Activated CD4-positive, alpha-beta T cell treated with anti-CD3 and anti-CD28 coated beads, Interleukin-2, amount 50 U/mL, for 24 hours (primary cell): ENCODE measurements around the gene PITPNC1.
"Not testable (repeated sequence)": the region's sequence is repeated elsewhere in the genome, so short reads cannot be mapped to it uniquely, and the experiment has no call there.

Source experiments
- DNase-seq, 2 donors: peaks; one replicate each; pipeline ENCODE4 v3.0.0-alpha.2; 2020; ENCODE audit warnings: low read depth in 1 of 2, low spot score in 1 of 2

The PITPNC1 gene

DNA sequence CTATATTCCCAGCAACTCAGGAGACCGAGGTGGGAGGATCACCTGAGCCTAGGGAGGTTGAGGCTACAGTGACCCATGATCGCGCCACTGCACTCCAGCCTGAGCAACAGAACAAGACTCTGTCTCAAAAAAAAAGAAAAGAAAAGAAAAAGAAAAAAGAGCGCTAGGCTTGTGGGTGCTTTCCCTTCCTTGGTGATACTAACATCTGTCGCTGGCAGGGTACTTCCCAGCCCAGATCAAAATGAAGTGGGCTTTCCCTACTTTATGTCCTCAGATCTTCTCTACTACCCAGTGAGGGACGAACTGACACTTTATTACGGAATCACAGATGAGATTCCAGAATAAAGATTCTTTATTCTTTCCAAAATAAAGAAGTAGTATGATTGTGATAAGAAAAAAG lies 236.9 kb downstream of the PITPNC1 start:
- no peak for DNase-seq

DNA sequence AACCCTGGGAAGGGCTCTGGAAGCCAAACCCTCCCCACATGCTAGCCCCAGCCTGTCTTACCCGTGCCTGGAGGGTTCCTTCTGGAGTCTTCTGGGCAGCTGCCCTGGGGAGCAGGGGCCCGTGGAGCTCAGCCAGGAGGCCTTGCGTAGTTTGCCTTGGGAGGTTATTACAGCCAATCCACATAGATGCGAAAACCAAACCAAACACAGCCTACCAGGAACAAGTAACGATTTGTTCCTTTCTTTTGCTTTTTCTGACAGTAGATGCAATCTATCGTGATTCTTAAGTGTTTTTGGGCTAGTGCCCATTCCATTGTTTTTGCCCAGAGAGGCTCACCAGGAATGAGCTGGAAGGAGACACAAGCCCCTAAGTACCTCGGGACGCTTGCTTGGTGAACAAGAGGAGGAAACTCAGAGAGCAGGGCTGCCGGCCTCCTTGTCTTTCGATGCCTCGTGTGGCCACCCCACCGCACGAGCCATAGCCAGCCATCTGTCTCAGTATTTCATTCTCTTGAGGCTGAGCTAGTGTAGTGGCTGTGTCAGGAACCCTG lies 238.0 kb downstream of the PITPNC1 start:
- DNase-seq: no peak

DNA sequence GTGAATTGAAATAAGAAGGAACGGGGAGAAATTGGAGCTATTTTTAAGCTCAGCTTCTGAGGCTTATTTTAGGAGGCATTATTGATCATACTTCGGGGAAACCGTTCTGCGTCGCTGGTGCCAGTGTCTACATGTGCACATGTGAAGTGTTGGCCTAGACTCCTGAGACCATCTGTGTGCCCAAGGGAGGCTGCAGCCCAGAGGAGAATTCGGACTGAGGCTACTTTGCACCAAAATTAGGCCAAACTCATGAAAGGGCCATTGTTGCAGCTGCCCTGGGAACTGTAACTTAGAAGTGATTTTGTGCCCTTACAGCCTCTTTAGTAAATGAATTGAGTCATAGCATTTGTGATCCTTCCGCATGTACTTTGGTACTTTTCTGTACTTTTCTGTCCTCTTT lies 238.7 kb downstream of the PITPNC1 start:
- DNase-seq: no peak

DNA sequence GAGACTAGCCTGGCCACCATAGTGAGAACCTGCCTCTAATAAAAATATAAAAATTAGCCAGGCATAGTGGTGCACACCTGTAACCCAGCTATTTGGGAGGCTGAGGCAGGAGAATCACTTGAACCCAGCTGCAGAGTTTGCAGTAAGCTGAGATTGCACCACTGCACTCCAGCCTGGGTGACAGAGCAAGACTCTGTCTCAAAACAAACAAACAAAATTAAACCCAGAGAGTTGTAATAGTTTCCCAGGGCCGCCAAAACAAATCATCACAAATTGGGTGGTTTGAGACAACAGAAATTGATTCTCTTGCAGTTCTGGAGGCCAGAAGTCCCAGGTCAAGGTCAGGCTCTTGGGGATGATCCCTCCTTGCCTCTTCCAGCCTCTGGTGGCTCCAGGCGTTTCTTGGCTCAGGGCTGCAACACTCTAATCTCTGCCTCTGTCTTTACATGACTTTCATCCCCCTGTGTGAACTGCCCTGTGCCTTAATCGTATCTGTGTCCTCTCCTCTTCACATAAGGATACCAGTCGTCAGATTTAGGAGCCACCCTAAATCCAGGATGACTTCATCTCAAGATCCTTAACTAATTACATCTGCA lies 240.3 kb downstream of the PITPNC1 start:
- no peak for DNase-seq

DNA sequence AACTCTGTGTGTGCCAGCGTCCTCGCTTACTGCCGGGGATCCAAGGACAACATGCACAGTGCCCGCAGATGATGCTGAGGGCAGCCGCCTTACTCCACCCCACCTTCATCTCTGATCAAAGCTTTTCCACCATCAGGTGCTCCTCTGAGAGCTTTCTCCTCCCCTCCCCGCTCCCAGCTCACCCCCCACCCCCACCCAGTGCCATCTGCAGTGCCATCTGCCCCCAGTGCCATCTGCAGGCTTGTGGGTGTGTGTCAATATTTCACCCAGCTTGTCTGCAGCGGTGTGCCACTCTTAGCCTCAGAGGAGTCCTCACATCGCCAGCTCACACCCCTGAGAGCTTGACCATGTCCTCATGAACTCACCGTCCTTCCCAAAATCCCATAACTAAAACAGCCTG lies 242.5 kb downstream of the PITPNC1 start:
- DNase-seq: no peak

DNA sequence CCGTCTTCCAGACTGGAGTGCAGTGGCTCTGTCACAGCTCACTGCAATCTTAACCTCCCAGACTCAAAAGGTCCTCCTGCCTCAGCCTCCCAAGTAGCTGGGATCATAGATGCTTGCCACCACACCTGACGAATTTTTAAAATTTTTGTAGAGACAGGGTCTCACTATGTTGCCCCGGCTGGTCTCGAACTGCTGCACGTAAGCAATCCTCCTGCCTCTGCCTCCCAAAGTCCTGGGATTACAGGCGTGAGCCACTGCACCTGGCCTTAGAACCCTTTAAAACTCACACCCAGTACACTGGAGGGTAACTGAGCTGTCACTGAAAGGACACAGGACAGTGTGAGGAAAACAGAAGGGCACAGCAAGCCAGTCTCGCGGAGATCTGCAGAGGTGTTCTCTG lies 243.0 kb downstream of the PITPNC1 start:
- DNase-seq: no peak

DNA sequence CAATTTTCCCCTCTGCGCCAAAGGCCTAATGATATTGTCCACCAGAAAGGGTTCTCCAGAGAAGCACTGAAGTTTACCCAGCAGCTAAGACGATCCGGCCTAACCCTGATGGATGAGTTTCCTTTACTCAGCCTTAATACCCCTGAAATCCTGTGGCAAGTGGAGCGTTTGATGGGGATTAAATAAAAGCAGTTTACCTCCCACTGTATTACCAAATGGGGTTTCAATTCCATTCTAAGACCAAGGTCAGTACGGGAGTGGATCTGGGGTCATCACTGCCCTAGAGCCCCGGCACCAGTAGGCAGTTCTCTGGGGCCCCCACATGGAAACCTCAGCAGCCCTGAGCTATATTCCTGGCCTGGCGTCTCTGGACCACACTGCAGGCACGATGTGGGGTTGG lies 243.6 kb downstream of the PITPNC1 start:
- no peak for DNase-seq

DNA sequence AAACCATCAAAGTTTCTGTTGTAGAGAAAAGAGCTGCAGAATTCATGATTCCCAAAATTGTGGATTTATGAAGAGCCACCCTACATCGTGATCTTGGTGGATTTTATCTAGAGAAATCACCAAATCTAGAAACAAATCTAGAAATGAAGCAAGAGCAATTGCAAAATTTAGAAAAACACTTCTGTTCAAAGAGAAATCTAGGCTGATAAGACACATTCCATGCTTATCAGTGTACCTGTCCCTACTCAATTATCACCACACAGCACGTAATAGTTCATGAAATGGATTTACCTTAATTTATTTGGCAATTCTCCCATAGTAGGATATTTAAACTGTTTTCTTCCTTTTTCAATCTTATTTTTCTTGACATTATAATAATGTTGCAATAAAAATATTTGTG lies 246.7 kb downstream of the PITPNC1 start:
- DNase-seq: no peak

DNA sequence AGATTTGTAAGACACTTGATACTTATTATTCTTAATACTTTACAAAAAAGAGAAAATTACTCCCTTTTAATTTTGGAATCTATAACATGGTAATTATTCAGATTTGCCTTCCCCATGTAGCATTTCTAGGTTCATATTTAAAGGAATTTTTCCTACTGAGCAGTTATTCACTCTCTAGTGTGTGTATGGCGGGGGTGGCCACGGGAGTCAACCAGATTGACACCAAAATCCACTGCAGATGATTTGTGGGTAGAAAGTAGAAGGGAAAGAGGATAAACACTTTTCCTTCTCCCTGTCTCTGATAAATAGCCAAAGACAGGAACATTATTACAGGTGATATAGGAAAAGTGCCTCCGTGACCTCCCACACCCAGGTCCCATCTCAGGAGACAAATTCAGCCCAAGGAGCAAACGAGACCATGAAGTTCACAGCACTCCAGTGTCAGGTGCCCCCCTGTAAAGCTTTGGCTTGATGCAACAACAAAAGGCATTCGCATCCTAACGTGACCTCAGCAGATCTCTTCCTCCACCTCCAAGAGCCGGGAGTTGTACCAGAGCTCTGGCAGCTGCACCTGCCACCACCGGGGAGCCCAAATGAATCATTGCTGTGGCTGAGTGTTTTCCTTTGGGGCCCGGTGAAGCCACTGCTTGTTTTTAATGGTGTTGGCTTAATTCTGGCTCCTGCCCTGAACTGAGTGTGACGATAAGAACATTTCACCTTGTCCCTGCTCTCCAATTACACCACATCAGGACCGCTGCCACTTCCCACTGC lies 248.0 kb downstream of the PITPNC1 start:
- no peak for DNase-seq

DNA sequence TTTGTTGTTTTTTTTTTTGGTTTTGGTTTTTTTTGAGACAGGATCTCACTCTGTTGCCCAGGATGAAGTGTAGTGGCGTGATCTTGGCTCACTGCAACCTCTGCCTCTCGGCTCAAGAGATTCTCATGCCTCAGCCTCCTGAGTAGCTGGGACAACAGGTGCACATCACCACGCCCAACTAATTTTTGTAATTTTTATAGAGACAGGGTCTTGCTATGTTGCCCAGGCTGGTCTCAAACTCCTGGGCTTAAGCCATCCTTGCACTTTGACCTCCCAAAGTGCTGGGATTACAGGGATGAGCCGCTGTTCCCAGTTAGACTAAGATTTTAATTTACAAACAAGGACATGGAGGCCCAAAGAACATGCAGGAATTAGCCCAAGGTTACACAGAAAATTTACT lies 248.9 kb downstream of the PITPNC1 start:
- DNase-seq: no peak

DNA sequence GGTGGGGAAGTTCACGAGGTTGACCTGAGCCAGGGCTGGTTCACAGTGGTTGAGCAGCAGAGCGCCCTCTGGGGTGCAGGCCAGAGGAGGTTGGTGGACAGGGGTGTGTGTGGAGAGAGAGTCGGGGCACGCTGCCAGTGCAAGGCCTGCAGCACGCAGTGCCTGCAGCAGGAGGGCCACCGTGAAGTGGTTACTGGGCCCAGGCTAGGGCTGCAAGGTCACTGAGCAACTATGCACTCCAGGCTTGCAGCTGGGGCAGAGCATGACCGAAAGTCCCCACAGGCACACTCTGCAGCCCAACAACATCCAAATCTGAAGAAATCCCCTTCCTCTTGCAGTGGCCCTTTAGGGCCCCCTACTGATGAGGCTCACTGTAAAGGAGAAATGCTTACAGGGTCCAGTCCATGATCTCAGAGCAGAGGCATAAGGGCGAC lies 251.5 kb downstream of the PITPNC1 start:
- DNase-seq: no peak

DNA sequence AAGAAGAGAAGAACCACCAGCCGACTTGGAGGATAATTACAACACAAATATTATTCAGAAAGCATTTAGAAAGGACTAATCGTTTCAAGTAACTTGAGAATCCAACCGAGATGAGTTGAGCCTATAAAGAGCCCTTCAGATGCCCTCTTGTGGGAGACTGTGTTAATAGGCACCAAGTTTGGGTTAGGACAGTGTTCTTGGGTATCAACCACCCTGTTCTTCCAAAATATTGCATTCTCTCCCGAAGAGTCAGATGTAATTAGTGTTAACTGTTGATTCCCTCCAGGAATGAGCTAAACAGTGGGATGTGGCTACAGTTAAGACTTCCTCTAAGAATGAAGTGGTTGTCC lies 252.9 kb downstream of the PITPNC1 start:
- no peak for DNase-seq

DNA sequence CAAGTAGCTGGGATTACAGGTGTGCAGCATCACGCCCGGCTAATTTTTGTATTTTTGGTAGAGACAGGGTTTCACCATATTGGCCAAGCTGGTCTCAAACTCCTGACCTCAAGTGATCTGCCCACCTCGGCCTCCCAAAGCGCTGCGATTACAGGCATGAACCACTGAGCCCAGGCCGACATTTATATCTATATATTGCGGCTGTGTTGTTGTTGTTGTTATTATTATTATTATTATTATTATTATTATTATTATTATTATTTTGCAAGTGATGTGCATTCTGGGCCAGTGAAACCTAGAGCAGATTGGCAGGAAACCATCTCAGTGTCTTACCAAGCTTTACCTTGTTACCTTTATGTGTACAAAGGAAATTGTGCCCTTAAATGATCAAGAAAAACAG lies 253.8 kb downstream of the PITPNC1 start:
- not testable (repeated sequence) for DNase-seq

DNA sequence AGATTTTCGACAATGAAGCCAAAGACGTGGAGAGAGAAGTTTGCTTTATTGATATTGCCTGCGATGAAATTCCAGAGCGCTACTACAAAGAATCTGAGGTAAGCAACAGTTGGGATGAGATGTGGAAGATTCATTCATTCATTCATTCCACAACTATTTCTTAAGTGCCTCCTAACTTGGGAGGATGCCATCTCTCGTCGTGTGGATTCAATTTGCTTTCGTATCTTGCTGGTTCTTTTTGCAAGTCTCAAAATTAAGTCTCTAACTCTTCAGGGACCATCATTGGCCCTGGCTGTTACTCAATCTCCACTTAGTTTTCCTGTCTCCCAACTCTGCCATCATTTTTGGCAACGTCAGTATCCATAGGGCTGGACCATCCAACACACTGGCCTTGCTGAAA lies 255.1 kb downstream of the PITPNC1 start:
- no peak for DNase-seq

DNA sequence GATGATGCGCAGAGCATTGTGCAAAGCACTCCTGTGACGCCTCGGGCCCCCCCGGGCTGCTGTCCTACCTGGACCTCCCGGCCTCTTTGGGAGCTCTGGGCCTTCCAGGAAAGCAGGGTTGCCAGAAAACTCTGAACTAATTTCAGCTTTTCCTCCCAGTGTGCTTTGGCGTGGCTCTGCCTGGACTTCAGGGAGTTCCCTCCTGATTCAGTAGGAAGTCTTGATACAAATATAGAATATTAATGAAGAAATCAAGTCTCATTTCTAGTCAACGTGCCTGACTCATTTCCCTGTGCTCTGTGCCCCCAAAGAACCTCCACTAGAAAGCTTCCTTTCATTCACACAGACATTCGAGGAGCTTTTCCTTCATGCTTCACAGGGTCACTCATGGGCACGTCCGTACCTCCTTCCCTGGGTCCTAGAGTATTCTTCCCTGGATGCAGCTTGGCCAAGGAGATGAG lies 256.7 kb downstream of the PITPNC1 start:
- no peak for DNase-seq

DNA sequence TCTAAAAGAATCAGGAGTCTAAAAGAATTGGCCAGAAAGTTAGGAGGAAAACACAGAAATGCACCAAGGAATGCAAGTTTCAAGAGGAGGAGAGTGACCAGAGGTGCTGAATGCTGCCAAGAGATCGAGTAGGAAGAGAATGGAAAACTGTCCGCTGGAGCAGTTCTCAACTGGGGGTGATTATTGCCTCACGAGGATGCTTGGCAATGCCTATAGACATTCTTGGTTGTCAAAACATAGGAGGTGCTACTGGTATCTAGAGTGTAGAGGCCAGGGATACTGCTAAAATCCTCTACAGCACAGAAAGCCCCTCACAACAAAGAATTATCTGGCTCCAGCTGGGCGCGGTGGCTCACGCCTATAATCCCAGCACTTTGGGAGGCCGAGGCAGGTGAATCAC lies 258.6 kb downstream of the PITPNC1 start:
- no peak for DNase-seq

DNA sequence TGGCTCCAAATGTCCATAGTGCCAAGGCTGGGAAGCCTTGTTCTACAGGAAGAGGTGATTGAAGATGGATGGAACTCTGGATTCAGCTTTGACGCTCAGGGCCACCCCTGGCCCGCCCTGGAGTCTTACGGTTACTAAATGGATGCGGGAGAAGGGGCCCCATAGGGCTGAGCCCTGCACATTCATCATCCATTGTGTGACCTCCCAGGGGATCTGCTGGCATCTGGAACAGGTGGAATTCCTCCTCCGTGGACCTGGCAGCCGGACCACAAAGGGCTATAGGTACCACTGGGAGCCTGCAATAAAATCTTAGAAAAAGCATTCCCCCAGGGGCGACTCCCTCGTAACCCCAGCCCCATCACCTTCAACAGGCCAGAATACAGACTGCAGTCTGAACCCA lies 259.2 kb downstream of the PITPNC1 start:
- DNase-seq: no peak

DNA sequence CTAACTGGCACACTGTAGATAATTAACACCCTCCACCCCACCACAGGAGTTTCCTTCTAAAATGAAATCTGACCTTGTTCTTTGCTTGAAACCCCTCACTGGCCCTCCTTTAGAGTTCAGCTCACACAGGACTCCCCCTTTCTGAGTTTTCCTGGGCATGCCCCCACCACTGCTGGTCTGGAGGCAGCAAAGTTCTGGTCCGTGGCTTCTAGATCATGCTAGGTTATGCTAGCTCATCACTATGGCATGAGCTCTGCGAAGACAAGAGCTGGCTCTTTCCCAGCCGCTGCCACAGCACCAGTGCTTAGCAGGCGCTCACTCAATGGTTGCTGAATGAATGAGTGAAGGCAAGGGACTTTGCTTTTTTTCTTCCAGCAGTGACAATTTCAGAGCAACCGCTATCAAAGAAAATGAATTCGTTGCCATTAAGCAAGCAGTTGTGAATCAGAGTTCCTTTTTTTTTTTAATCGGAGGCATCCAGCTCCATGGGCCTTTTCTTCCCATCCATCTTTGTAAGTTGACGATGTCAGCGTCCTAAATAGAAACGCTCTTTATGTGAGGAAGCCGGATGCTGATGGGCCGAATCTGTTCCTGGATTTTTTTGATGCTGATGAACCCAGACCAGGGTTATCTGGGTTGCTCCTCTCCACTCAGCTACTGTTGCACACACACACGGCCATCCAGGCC lies 259.9 kb downstream of the PITPNC1 start:
- no peak for DNase-seq

DNA sequence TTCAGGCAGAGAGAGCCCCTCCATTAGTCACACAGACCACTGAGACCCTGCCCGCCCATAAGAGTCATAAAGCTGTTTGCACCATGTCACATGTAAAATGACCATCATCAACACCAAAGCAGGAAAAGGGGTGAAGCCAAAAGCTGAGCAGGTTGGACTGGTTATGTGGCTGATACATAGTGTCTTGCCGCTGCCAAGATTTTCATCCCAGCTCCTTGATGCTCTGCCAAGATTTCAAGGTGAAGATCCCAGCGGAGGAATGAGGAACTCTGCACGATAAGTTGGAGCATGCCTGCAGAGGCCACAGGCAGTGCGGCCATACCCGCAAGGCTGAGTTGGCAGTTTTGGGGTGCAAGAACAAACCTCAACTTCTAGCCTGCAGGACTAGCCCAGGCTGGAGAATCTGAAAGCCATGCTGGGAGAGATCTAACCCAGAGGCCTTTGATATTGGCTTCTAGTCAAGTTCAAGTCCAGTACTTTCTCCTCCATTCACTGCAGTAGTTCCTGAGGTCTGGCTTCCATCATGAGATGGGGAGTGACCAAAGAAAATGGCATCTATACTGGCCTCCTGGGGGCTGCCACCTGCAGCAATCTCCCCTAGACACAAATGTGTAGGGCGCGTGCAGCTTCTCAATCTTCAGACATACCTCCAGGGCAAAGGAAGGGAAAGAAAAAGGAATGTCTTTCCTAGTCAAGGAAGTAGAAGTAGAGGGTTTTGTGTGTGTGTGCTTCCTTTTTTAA lies 261.0 kb downstream of the PITPNC1 start:
- DNase-seq: no peak

DNA sequence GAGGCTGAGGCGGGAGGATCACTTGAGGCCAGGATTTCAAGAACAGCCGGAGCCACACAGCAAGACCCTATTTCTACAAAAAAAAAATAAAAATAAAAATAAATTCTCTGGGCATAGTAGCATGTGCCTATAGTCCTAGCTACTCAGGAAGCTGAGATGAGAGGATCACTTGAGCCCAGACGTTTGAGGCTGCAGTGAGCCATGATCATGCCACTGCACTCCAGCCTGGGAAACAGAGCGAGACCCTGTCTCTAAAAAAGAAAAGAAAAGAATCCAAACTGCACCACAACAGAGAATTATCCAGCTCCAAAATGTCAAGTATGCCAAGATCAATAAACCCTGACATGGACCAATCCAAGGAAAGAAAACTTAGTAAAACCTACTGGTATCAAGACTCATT lies 261.8 kb downstream of the PITPNC1 start:
- no peak for DNase-seq

DNA sequence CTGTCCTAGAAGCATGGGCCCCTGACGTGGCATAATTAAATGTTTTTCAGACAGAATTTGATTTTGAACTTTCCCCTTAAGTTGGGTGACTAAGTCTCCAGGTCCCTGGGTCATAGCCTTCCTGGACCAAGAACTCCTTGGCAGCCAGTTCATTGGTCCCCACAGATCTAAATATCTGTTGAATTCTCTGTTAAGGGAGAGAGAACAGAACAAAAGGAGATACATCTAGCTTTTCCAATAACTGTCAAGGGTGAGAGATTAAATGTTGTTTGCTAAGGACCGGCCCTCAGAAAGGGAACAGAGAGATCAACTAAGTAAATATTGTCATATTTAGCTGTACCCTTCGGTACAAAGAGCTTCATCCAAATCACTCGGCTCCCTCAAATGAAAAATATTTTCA lies 262.5 kb downstream of the PITPNC1 start:
- DNase-seq: no peak
